Measurements from ENCODE around the gene PLXDC1. TPM values are rescaled to one million over a fixed set of nuclear protein-coding genes. Genes with fewer than 3 reads are reported as not detected.

Gene PLXDC1
- total RNA-seq, 4 donors from 2014 or later: 1.8 to 13.4 (median 6.4) TPM

DNA sequence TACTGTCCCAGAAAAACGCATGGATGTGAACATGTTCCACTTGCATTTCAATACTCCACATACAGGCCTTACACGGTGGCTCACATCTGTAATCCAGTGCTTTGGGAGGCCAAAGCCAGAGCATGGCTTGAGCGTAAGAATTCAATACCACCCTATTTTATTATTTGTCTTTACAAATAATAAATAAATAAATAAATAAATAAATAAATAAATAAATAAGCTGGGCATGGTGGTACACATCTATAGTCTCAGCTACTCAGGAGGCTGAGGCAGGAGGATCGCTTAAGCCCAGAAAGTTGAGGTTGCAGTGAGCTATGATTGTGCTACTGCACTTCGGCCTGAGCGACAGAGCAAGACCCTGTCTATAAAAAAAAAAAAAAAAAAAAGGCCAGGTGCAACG, 53.9 kb downstream of the PLXDC1 start:
- TF ChIP-seq POLR2A (IDR thresholded peaks at IDR 0.05) (no peak), CTCF (IDR thresholded peaks at IDR 0.05) (no peak)
- intact Hi-C loops (cut with DNase I): no loop called here

DNA sequence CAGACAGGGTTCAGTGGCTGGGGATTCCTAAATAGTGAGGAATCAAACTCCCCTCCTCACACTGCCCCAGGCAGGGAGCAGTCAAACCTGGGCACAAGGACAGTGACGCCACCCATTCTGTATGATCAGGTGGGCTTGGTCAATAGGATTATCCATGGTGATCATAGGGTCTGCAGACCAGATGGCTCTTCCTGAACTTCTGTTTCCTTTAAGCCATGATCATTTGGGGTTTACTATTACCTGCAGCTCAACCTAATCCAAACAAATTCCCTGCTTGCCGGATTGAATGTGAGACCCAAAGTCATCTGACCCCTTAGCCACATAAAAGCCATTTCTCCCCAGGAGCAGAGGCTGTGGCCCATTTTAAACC, 54.3 kb downstream of the PLXDC1 start:
- WGBS, 2 donors: 66 to 71% methylated on average over 2 of the region's 2 CpGs
- Histone ChIP-seq H3K27me3 (no peaks in the 10 kb centered on the region), H3K4me3 (replicated peaks in 1 of 3) (no peak overlapping the region), H3K27ac (no peak overlapping the region), H3K4me1 (peaks cover 0 to 19% of the 10 kb centered on the region in 2 donors), H3K36me3 (no peaks in the 10 kb centered on the region), H3K9me3 (no peaks in the 10 kb centered on the region)
- intact Hi-C loops (cut with DNase I): no loop called here
- TF ChIP-seq CTCF (IDR thresholded peaks at IDR 0.05) (no peak), POLR2A (IDR thresholded peaks at IDR 0.05) (no peak)
- DNase-seq: no peak

More for the DNA sequence above, 53.9 kb downstream of the PLXDC1 start:
- 89 to 90% methylated on average over 7 of the region's 7 CpGs for WGBS, 2 donors
- H3K9me3 ChIP-seq: no peaks in the 10 kb centered on the region
- no peak overlapping the region for H3K27ac ChIP-seq
- H3K4me1 ChIP-seq: peaks cover 0 to 19% of the 10 kb centered on the region in 2 donors
- no peak for DNase-seq
- no peaks in the 10 kb centered on the region for H3K27me3 ChIP-seq
- no peaks in the 10 kb centered on the region for H3K36me3 ChIP-seq
- H3K4me3 ChIP-seq (replicated peaks in 1 of 3): no peak overlapping the region

GRCh38 chr17:39096508-39097149, 54.8 kb downstream of the PLXDC1 start:
- H3K27me3 ChIP-seq: no peaks in the 10 kb centered on the region
- H3K4me3 ChIP-seq (replicated peaks in 1 of 3): no peak overlapping the region
- intact Hi-C loops (cut with DNase I): no loop called here
- DNase-seq: no peak
- WGBS, 2 donors: 56 to 59% methylated on average over 10 of the region's 10 CpGs
- H3K4me1 ChIP-seq: peaks cover 0 to 19% of the 10 kb centered on the region in 2 donors
- H3K27ac ChIP-seq: no peak overlapping the region
- H3K9me3 ChIP-seq: no peaks in the 10 kb centered on the region
- no peaks in the 10 kb centered on the region for H3K36me3 ChIP-seq
- TF ChIP-seq CTCF (IDR thresholded peaks at IDR 0.05): no peak
- no peak for TF ChIP-seq POLR2A (IDR thresholded peaks at IDR 0.05)

- TF ChIP-seq POLR2A (IDR thresholded peaks at IDR 0.05): no peak
- TF ChIP-seq CTCF (IDR thresholded peaks at IDR 0.05): no peak
- Histone ChIP-seq H3K27me3 (no peaks in the 10 kb centered on the region), H3K4me1 (peaks cover 0 to 19% of the 10 kb centered on the region in 2 donors), H3K4me3 (replicated peaks in 1 of 3) (no peak overlapping the region), H3K9me3 (no peaks in the 10 kb centered on the region), H3K36me3 (no peaks in the 10 kb centered on the region), H3K27ac (no peak overlapping the region)
- DNase-seq: no peak
- intact Hi-C loops (cut with DNase I): no loop called here
- WGBS, 2 donors: 58 to 82% methylated on average over 4 to 5 of the region's 5 CpGs
These were observed 56.1 kb downstream of the PLXDC1 start for GRCh38 chr17:39095309-39095686.

DNA sequence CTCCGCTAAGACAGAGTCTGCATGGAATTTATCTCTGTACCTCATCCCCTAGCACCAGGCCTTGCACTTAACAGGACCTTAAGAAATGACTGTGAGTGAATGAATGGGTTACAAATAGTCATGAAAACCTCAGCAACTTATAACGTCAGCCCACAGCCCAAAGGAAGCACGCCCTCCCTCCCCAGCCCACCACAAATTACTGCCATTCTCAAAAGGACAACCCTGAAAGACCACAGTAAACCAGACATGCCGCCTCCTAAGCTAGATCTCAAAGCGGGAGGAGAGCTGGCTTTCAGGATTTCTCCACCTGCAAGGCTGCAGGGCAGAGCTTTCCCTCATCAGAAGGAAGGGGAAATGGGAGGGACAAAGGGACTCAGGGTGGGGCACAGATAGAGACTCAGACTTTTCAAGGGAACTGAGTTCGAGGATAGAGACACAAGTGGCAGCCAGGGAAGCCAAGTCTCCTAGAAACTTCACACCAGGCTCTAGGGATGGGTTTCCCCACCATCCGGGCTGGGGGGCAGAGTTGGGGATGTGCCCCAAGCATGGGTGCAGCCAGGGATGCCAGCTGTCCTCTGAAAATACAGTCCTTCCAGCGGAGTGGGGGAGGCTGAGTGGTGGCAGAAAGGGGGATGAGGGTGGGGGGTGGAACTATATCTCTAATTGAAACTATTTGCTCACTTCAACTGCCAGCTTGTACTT, 56.7 kb downstream of the PLXDC1 start:
- 73 to 74% methylated on average over 8 of the region's 8 CpGs for WGBS, 2 donors
- no peaks in the 10 kb centered on the region for H3K36me3 ChIP-seq
- TF ChIP-seq CTCF (IDR thresholded peaks at IDR 0.05) (no peak), POLR2A (IDR thresholded peaks at IDR 0.05) (no peak)
- no peak overlapping the region for H3K27ac ChIP-seq
- no peak overlapping the region for H3K4me3 ChIP-seq (replicated peaks in 1 of 3)
- intact Hi-C loops (cut with DNase I): no loop called here
- no peaks in the 10 kb centered on the region for H3K9me3 ChIP-seq
- DNase-seq: no peak
- peaks cover 0 to 19% of the 10 kb centered on the region in 2 donors for H3K4me1 ChIP-seq
- no peaks in the 10 kb centered on the region for H3K27me3 ChIP-seq
